NOMO-1 treated with DMSO at 0.1 percent for 48 hours (cell line): ENCODE data around the gene AKR1C4.
"Not testable (repeated sequence)": the region's sequence is repeated elsewhere in the genome, so short reads cannot be mapped to it uniquely, and the experiment has no call there.

Experiments used
- DNase-seq: peaks from one replicate; lab custom pipeline; 2025; ENCODE audit not compliant: unreplicated experiment; lab: John Stamatoyannopoulos, UW

Gene AKR1C4

GRCh38 chr10:5196702-5197113, at the start of gene AKR1C4:
Gene AKR1C4 (plus strand): TSS chr10:5196837. CDS start chr10:5196868, 31 bp downstream.
- no peak for DNase-seq

DNA sequence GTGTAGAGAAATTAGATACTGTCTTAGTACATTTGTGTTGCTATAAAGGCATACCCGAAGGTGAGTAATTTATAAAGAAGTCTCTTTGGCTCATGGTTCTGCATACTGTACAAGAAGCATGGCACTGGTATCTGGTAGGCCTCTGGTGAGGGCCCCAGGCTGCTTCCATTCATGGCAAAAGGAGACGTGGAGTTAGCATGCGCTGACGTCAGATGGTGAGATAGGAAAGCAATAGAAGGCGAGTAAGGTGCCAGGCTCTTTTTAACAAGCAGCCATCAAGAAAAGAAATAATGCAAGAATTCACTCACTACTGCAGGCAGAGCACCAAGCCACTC, 49.8 kb upstream of the AKR1C4 start:
- DNase-seq: no peak

GRCh38 chr10:5147255-5147980, 49.2 kb upstream of the AKR1C4 start:
- no peak for DNase-seq

DNA sequence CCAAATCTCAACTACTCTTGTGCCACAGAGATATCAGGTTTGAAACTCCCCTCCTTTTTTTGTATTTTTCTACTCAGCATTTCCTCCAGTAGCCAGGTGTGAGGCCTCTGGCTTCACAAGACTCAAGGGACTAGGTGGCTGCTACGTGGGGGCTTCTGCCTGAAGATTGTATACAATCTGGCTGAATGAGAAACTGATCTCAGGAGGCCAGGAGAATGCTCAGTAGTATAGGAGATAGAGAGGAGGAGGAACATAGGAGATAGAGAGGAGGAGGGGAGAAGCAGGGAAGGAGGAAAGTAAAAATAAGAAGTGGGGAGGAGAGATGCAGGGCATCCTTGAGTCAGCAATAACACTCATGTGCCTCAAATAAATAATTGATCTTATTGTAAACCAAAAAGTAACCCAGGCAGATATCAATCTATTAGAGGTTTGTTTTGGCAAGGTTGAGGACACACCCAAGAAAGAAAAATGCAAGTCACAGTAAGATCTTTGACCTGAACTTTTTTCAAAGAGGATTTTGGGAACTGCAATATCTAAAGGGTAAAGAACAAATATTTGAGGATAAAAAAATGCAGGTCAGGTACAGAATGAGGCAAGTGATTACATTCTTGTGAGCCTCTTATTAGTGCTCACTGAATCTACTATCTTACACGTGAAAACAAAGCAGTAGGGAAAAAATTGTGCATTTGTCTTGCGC, 48.5 kb upstream of the AKR1C4 start:
- no peak for DNase-seq

GRCh38 chr10:5148678-5149032, 48.0 kb upstream of the AKR1C4 start:
- no peak for DNase-seq

- DNase-seq: no peak
Observed at GRCh38 chr10:5151076-5151475, 45.6 kb upstream of the AKR1C4 start.

DNA sequence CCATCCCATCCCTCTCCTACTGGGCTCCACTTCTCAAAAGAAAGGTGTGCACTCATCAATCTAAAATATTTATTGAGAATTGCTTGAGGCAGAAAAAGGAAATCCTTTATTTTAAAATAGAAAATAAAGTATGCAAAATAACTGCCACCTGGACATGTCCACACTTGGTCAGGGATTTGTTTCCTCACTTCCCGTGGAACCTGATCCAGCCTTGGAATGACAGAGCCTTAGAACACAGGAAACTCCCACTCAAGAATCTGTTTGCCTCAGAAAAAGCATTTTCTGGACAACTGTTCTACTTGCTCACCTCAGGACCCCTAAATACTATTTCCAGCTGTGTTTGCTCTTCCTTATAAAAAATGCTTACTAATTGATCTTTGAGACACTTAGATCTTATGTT, 40.7 kb upstream of the AKR1C4 start:
- DNase-seq: no peak

GRCh38 chr10:5157501-5157900, 39.1 kb upstream of the AKR1C4 start:
- DNase-seq: no peak

GRCh38 chr10:5159126-5159525, 37.5 kb upstream of the AKR1C4 start:
- DNase-seq: peak; percentile 79

GRCh38 chr10:5163487-5163886, 33.1 kb upstream of the AKR1C4 start:
- no peak for DNase-seq

DNA sequence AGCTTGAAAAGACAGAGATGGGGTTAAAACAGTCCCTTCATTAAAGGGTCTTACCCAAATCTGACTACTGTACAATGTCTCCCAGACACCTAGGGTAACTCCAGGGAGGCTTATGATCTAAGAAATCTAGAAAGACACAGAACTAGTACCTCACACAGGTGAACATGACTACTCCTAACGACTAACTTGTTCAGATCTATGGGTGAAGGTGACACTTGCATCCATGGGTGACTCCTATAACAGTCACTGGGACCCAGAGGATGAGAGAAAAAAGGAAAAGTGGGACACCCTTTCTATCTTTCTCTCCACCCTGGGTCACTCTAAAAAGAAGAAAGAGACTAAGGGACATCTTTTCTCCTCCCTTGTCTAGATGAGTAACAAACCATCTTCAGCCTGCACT, 30.9 kb upstream of the AKR1C4 start:
- no peak for DNase-seq

GRCh38 chr10:5168897-5169420, 27.7 kb upstream of the AKR1C4 start:
- DNase-seq: no peak

DNA sequence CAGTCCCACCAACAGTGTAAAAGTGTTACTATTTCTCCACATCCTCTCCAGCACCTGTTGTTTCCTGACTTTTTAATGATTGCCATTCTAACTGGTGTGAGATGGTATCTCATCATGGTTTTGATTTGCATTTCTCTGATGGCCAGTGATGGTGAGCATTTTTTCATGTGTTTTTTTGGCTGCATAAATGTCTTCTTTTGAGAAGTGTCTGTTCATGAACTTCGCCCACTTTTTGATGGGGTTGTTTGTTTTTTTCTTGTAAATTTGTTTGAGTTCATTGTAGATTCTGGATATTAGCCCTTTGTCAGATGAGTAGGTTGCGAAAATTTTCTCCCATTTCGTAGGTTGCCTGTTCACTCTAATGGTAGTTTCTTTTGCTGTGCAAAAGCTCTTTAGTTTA, 21.1 kb upstream of the AKR1C4 start:
- not testable (repeated sequence) for DNase-seq

- not testable (repeated sequence) for DNase-seq
Observed at GRCh38 chr10:5180503-5180902, 16.1 kb upstream of the AKR1C4 start.

DNA sequence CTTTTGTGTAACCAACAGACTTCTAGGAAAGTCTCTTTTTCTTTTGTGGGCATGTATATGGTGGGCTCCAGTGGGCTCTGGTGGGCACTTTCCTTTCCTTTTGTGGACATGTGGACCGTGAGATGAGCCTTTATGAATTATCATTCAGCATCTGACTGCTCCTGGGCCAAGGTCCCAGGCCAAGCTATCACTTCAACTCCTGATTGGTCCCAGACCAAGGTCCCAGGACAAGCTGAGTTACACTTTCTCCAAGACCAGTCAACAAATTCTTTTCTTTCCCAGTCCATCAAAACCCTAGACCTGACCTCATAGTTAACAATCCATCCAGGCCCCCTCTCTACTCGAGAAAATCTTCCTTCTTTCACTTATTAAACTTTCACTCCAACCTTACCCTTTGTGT, 12.7 kb upstream of the AKR1C4 start:
- DNase-seq: no peak

- DNase-seq: no peak
Observed at GRCh38 chr10:5184987-5185775, 11.5 kb upstream of the AKR1C4 start, which contains the start of gene AKR1C8. Gene AKR1C8 (minus strand): TSS chr10:5185150. CDS start chr10:5185104, 46 bp downstream.

- no peak for DNase-seq
Observed at GRCh38 chr10:5187867-5188266, 8.8 kb upstream of the AKR1C4 start.

- DNase-seq: no peak
Observed at GRCh38 chr10:5188358-5188757, 8.3 kb upstream of the AKR1C4 start.

DNA sequence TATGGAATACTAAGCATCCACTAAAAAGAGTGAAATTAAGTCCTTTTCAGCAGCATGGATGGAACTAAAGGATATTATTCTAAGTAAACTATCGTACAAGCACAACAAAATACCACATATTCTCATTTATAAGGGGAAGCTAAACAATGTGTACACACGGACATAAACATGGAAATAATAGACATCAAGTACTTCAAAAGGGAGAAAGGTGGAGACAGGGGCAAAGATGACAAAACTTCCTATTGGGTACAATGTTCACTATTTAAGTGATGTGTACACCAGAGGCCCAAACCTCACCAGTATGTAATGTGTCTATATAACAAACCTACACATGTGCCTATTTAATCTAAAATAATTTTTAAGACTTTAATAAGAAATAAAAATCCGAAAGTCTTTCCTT, 2.2 kb upstream of the AKR1C4 start:
- DNase-seq: no peak

DNA sequence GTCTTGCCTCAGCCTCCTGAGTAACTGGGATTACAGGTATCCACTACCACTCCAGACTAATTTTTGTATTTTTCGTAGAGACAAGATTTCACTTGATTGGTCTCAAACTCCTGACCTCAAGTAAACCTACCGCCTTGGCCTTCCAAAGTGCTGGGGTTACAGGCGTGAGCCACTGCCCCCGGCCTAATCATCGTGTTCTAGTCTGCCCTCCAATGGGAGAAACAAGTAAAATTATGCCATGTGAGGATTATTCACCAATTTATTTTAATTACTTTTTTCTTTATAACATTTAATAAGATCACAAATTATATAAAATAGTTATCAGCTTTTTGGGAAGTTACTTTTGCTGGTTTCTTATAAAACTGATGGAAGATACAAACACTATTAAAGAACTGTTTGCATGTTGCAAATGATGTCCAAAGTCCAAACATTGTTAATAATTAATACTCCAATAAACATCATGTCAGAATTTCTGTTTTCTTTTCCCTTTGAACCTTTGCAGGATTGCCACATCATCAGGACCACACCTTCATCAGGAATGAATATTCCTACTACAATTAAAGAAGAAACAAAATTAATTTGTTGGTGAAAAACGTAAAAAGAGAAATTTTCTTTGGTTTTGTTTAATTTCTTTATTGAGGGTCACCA, 786 bp upstream of the AKR1C4 start:
- DNase-seq: no peak

DNA sequence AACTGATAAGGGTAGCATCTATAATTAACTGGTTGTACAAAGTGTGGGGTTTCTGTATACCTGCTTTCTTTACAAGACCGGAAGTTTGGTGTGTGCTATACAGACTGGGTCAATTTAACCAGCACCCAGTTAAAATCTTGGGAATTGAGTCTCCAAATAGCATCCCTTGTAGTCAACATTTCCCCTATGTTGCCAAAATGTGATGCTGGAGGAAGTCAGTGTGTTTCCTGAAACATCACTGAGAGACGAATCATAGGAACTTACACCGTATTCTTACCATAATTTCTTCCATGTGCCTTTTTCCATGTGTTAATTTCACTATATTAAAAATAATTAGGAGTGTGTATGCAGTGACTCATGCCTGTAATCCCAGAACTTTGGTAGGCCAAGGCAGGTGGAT, 1.7 kb downstream of the AKR1C4 start:
- no peak for DNase-seq
